ENCODE measurements around the gene SLC35F3.
A peak's percentile ranks its signal among the peaks of the same experiment; 100 is the strongest.

SLC35F3 gene

DNA sequence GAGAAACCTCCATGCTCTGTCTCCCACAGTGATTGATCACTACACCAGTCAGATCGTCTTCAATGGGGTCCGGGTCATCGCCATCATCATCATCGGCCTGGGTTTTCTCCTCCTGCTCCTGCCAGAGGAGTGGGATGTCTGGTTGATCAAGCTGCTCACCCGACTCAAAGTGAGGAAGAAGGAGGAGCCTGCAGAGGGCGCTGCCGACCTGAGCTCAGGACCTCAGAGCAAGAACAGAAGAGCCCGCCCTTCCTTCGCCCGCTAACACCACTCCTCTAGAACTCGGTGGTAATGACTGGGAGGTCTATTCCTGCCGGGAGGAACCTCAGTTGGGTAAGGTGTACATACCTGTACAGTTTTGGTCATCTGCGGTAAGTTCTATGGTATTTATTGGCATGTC lies 418.5 kb downstream of the SLC35F3 start:
- Histone ChIP-seq H3K27me3 (ENCODE audit: control insufficient read depth in 1 of 2, insufficient read depth in 2 of 2, low read length in 2 of 2) (peaks cover 8% of the 10 kb centered on the region in 2 donors), H3K36me3 (ENCODE audit: control insufficient read depth in 2 of 2, insufficient read depth in 2 of 2, low read length in 2 of 2) (no peaks in the 10 kb centered on the region), H3K9ac (ENCODE audit: low read length in 2 of 2) (no peak overlapping the region), H3K4me1 (ENCODE audit: control insufficient read depth, insufficient read depth, low read length) (peaks cover 5% of the 10 kb centered on the region), H3K4me3 (ENCODE audit: low read length in 2 of 2) (no peak overlapping the region), H3K9me3 (ENCODE audit: control insufficient read depth in 2 of 2, low read length in 2 of 2) (no peaks in the 10 kb centered on the region), H3K27ac (ENCODE audit: low read length) (no peak overlapping the region)

DNA sequence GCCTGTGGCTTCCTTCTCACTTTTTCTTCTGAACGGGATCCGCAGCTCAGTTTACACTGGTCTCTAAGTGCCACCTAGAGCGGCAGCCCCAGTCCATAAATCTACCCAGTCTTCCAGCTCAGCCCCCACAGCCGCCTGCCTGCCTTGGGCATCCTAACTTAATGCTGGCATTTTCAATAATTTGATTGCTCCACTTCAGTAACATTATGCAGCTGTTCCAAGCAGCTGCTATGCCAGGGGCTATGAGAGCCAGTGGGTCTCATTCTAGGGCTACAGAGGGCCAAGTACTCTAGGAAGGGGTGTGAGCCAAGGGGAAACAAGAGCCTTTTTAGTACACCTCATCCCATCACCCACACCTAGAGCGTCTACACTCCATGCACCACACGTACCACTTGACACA lies 420.3 kb downstream of the SLC35F3 start:
- Histone ChIP-seq H3K36me3 (ENCODE audit: control insufficient read depth in 2 of 2, insufficient read depth in 2 of 2, low read length in 2 of 2) (no peaks in the 10 kb centered on the region), H3K27me3 (ENCODE audit: control insufficient read depth in 1 of 2, insufficient read depth in 2 of 2, low read length in 2 of 2) (peaks cover 8% of the 10 kb centered on the region in 2 donors)

DNA sequence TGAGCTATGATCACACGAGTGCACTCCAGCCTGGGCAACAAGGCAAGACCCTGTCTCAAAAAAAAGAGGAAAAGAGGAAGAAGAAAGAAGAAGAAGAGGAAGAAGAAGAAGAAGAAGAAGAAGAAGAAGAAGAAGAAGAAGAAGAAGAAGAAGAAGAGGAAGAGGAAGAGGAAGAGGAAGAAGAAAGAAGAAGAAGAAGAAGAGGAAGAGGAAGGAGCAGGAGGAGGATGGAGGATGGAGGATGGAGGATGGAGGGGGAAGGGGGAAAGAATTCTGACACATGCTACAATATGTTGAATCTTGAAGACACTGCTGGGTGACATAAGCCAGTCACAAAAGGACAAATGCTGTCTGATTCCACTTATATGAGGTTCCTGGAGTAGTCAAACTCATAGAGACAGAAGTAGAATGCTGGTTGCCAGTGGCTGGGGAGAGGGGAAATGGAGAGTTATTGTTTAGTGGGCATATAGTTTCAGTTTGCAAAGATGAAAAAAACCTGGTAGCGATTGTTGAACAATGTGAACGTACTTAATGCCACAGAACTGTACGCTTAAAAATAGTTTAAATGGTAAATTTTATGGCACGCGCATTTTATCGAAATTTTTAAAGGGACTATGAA lies 421.5 kb downstream of the SLC35F3 start:
- Histone ChIP-seq H3K9me3 (ENCODE audit: control insufficient read depth in 2 of 2, low read length in 2 of 2) (no peaks in the 10 kb centered on the region), H3K27ac (ENCODE audit: low read length) (no peak overlapping the region), H3K4me3 (ENCODE audit: low read length in 2 of 2) (peak overlapping the region in 1 of 2 donors; percentile 54), H3K9ac (ENCODE audit: low read length in 2 of 2) (no peak overlapping the region), H3K27me3 (ENCODE audit: control insufficient read depth in 1 of 2, insufficient read depth in 2 of 2, low read length in 2 of 2) (peaks cover 8% of the 10 kb centered on the region in 2 donors), H3K36me3 (ENCODE audit: control insufficient read depth in 2 of 2, insufficient read depth in 2 of 2, low read length in 2 of 2) (no peaks in the 10 kb centered on the region), H3K4me1 (ENCODE audit: control insufficient read depth, insufficient read depth, low read length) (peaks cover 5% of the 10 kb centered on the region)

More for the DNA sequence above, 420.3 kb downstream of the SLC35F3 start:
- Histone ChIP-seq H3K4me1 (ENCODE audit: control insufficient read depth, insufficient read depth, low read length) (peaks cover 5% of the 10 kb centered on the region), H3K27ac (ENCODE audit: low read length) (no peak overlapping the region), H3K4me3 (ENCODE audit: low read length in 2 of 2) (no peak overlapping the region), H3K9me3 (ENCODE audit: control insufficient read depth in 2 of 2, low read length in 2 of 2) (no peaks in the 10 kb centered on the region), H3K9ac (ENCODE audit: low read length in 2 of 2) (no peak overlapping the region)

DNA sequence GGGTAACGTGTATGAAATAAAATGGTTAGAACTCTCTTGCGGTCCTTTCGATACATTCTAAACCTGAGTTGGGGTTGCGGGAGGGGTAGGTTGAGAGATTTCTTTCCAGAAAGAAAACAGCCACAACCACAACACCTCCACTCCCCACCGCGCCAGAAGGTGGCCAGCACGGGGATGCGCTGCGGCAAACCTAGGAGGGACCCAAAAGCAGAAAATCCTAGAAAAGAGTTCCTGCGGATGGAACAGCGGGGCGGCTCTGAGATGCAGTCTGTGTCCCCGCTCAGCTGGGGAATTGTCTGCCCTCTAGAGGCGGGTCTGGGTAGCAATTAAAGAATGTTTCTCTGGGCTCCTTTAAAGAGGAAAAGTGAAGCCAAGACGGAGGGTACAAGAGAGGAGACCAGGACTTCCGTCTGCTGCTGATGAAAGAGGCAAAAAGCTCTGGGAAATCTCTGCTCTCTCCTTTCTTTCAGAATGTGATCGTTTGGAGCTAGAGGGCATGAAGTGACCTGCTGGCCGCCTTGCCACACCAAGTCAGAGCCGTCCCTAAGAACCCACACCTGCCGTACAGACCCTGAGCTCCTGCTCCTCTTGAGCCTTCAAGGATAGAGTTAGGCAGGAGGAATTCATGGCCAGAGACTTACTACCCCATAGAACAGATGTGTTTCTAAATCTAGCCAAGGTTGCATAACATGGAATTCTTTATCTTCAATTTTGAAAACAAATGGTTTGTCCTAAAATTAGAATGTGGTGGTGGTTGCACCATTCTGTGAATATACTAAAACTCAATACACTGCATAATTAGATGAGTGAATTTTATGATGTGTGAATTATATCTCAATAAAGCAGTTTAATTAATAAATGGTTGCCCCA lies 422.3 kb downstream of the SLC35F3 start:
- Histone ChIP-seq H3K4me1 (ENCODE audit: control insufficient read depth, insufficient read depth, low read length) (peaks cover 5% of the 10 kb centered on the region), H3K4me3 (ENCODE audit: low read length in 2 of 2) (peak overlapping the region in 1 of 2 donors; percentile 54), H3K27me3 (ENCODE audit: control insufficient read depth in 1 of 2, insufficient read depth in 2 of 2, low read length in 2 of 2) (peaks cover 8% of the 10 kb centered on the region in 2 donors), H3K27ac (ENCODE audit: low read length) (no peak overlapping the region), H3K36me3 (ENCODE audit: control insufficient read depth in 2 of 2, insufficient read depth in 2 of 2, low read length in 2 of 2) (no peaks in the 10 kb centered on the region), H3K9me3 (ENCODE audit: control insufficient read depth in 2 of 2, low read length in 2 of 2) (no peaks in the 10 kb centered on the region), H3K9ac (ENCODE audit: low read length in 2 of 2) (no peak overlapping the region)

DNA sequence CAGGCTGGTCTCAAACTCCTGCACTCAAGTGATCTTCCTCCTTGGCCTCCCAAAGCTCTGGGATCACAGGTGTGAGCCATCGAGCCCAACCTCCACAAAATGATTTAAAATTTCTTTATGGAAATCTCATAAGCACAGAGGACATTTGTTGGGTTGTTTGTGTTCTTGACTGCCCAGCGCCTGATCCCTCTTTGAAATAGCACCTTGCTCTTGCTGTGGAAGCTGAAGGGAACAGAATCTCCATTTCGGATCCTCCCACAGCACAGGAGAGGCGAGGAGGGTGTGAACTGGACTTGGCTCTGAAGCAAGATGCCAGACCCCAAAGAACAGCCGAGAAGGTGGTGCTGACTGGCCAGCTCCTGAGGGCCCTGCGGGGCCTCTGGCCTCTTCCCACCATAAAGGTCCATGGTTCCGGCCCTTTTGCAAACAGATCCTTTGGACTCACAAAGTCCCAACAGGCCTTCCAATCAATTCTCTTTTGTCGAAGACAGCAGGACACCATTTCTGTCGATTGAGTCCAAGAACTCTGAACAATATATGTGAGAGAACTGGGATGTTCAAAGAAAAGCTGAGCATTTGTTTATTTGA lies 423.2 kb downstream of the SLC35F3 start:
- Histone ChIP-seq H3K4me3 (ENCODE audit: low read length in 2 of 2) (no peak overlapping the region), H3K4me1 (ENCODE audit: control insufficient read depth, insufficient read depth, low read length) (peaks cover 5% of the 10 kb centered on the region), H3K9me3 (ENCODE audit: control insufficient read depth in 2 of 2, low read length in 2 of 2) (no peaks in the 10 kb centered on the region), H3K9ac (ENCODE audit: low read length in 2 of 2) (no peak overlapping the region), H3K27me3 (ENCODE audit: control insufficient read depth in 1 of 2, insufficient read depth in 2 of 2, low read length in 2 of 2) (peaks cover 7 to 8% of the 10 kb centered on the region in 2 donors), H3K36me3 (ENCODE audit: control insufficient read depth in 2 of 2, insufficient read depth in 2 of 2, low read length in 2 of 2) (no peaks in the 10 kb centered on the region), H3K27ac (ENCODE audit: low read length) (no peak overlapping the region)

DNA sequence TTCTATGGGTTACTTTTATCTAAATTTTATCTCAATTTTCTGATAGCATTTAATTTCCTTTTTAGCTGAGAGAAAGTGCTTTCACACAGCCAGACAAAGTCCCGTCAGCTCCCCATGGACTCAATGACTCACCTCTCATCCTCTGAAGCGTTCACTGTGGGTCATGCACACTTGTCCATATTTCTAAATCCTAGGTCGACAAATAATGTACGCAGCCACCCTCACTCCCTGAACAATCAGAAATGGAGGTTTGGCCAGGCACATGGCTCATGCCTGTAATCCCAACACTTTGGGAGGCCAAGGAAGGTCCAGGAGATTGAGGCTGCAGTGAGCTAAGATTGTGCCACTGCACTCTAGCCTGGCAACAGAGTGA lies 426.4 kb downstream of the SLC35F3 start:
- Histone ChIP-seq H3K27me3 (ENCODE audit: control insufficient read depth in 1 of 2, insufficient read depth in 2 of 2, low read length in 2 of 2) (peaks cover 0 to 5% of the 10 kb centered on the region in 2 donors), H3K36me3 (ENCODE audit: control insufficient read depth in 2 of 2, insufficient read depth in 2 of 2, low read length in 2 of 2) (no peaks in the 10 kb centered on the region), H3K9me3 (ENCODE audit: control insufficient read depth in 2 of 2, low read length in 2 of 2) (peaks cover 0 to 3% of the 10 kb centered on the region in 2 donors), H3K4me3 (ENCODE audit: low read length in 2 of 2) (no peak overlapping the region), H3K27ac (ENCODE audit: low read length) (no peak overlapping the region), H3K9ac (ENCODE audit: low read length in 2 of 2) (no peak overlapping the region), H3K4me1 (ENCODE audit: control insufficient read depth, insufficient read depth, low read length) (peaks cover 5% of the 10 kb centered on the region)

DNA sequence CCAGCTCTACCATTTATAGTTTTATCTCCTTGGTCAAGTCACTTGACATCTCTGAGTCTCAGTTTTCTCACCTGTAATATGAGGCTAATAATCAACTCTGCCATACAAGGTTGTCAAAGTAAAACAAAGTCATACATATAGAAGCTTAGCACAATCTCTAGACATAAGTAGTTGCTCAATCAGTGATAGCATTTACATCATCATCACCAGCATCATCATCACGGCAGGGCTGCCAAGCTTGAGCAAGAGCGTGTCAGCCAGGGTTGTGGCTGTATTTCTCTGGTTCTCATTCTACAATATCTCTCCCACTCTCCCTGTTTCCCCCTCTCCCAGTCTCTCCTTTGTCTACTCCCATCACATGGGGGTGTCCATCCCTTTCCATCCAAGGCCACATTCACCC lies 427.0 kb downstream of the SLC35F3 start:
- H3K4me1 ChIP-seq (ENCODE audit: control insufficient read depth, insufficient read depth, low read length), result peaks cover 5% of the 10 kb centered on the region
- H3K36me3 ChIP-seq (ENCODE audit: control insufficient read depth in 2 of 2, insufficient read depth in 2 of 2, low read length in 2 of 2), result no peaks in the 10 kb centered on the region
- no peak overlapping the region for H3K9ac ChIP-seq (ENCODE audit: low read length in 2 of 2)
- no peak overlapping the region for H3K27ac ChIP-seq (ENCODE audit: low read length)
- H3K9me3 ChIP-seq (ENCODE audit: control insufficient read depth in 2 of 2, low read length in 2 of 2), result peaks cover 0 to 3% of the 10 kb centered on the region in 2 donors
- no peaks in the 10 kb centered on the region for H3K27me3 ChIP-seq (ENCODE audit: control insufficient read depth in 1 of 2, insufficient read depth in 2 of 2, low read length in 2 of 2)
- H3K4me3 ChIP-seq (ENCODE audit: low read length in 2 of 2), result no peak overlapping the region

DNA sequence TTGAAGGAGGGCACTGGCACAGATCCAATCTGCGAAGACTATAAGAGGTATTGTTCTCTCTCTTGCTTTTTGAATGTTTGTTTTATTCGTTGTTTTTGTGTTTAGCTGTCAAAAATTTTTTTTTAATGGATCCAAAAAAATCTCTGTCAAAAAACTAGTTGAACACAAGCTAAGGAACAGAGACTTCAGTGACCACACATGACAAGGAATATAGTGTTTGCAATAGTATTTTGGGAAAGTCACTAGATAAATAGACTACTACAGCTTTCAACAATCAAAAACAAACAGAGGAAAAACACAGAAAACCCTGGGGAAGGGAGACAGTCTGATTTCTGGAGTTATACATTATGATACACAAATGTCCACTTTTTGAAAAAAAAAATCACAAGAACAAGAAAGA lies 431.9 kb downstream of the SLC35F3 start:
- Histone ChIP-seq H3K27ac (ENCODE audit: low read length) (no peak overlapping the region), H3K4me1 (ENCODE audit: control insufficient read depth, insufficient read depth, low read length) (no peaks in the 10 kb centered on the region), H3K9ac (ENCODE audit: low read length in 2 of 2) (no peak overlapping the region), H3K9me3 (ENCODE audit: control insufficient read depth in 2 of 2, low read length in 2 of 2) (peaks cover 0 to 12% of the 10 kb centered on the region in 2 donors), H3K27me3 (ENCODE audit: control insufficient read depth in 1 of 2, insufficient read depth in 2 of 2, low read length in 2 of 2) (no peaks in the 10 kb centered on the region), H3K4me3 (ENCODE audit: low read length in 2 of 2) (no peak overlapping the region), H3K36me3 (ENCODE audit: control insufficient read depth in 2 of 2, insufficient read depth in 2 of 2, low read length in 2 of 2) (no peaks in the 10 kb centered on the region)

DNA sequence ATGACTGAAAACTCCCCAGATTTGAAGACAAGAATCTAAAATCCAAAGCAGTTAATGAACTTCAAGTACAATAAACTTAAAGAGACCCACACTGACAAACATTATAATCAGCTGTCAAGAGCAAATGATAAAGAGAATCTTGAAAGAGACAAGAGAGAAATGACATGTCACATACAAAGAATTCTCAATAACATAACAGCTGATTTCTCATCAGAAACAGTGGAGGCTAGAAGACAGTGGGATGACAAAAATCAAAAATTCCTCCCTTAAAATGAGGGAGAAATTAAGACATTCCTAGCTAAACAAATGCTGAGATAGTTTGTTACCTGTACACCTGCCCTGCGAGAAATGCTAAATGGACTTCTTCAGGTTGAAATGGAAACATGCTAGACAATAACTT lies 432.8 kb downstream of the SLC35F3 start:
- H3K36me3 ChIP-seq (ENCODE audit: control insufficient read depth in 2 of 2, insufficient read depth in 2 of 2, low read length in 2 of 2), result no peaks in the 10 kb centered on the region
- H3K4me3 ChIP-seq (ENCODE audit: low read length in 2 of 2), result no peak overlapping the region
- H3K9me3 ChIP-seq (ENCODE audit: control insufficient read depth in 2 of 2, low read length in 2 of 2), result peaks cover 0 to 12% of the 10 kb centered on the region in 2 donors
- no peaks in the 10 kb centered on the region for H3K4me1 ChIP-seq (ENCODE audit: control insufficient read depth, insufficient read depth, low read length)
- no peak overlapping the region for H3K27ac ChIP-seq (ENCODE audit: low read length)
- H3K27me3 ChIP-seq (ENCODE audit: control insufficient read depth in 1 of 2, insufficient read depth in 2 of 2, low read length in 2 of 2), result no peaks in the 10 kb centered on the region
- H3K9ac ChIP-seq (ENCODE audit: low read length in 2 of 2), result no peak overlapping the region

DNA sequence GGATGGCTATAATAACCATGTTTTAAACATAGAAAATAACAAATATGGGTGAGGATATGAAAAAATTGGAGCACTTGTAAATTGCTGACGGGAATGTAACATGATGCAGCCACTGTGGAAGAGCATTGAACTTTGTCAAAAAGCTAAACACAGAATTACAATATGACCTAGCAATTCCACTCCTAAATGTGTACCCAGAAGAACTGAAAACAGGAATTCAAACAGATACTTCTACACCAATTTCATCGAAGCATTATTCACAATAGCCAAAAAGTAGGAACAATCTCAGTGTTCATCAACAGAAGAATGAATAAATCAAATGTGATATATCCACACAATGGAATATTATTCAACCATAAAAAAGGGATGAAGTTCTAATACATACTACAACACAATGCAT lies 436.1 kb downstream of the SLC35F3 start:
- Histone ChIP-seq H3K9me3 (ENCODE audit: control insufficient read depth in 2 of 2, low read length in 2 of 2) (peaks cover 0 to 10% of the 10 kb centered on the region in 2 donors), H3K36me3 (ENCODE audit: control insufficient read depth in 2 of 2, insufficient read depth in 2 of 2, low read length in 2 of 2) (no peaks in the 10 kb centered on the region), H3K27me3 (ENCODE audit: control insufficient read depth in 1 of 2, insufficient read depth in 2 of 2, low read length in 2 of 2) (no peaks in the 10 kb centered on the region), H3K27ac (ENCODE audit: low read length) (no peak overlapping the region), H3K4me3 (ENCODE audit: low read length in 2 of 2) (no peak overlapping the region), H3K9ac (ENCODE audit: low read length in 2 of 2) (no peak overlapping the region), H3K4me1 (ENCODE audit: control insufficient read depth, insufficient read depth, low read length) (no peaks in the 10 kb centered on the region)

Measured in stomach smooth muscle (tissue), 2 donors.